ENCODE data around the gene SLC10A3.
A peak's percentile ranks its signal among the peaks of the same experiment; 100 is the strongest.

The SLC10A3 gene

GRCh38 chrX:154440623-154441357, 49.6 kb downstream of the SLC10A3 start:
- Mint-ChIP-seq H3K27ac (no peak overlapping the region), H3K27me3 (ENCODE audit: low read depth, poor library complexity) (peaks cover 2% of the 10 kb centered on the region), H3K9me3 (peaks cover 56% of the 10 kb centered on the region), H3K4me1 (peaks cover 18% of the 10 kb centered on the region), H3K36me3 (ENCODE audit: low read depth) (peaks cover 5% of the 10 kb centered on the region), H3K4me3 (no peak overlapping the region)
- DNase-seq, result no peak
- TF ChIP-seq CTCF (IDR thresholded peaks at IDR 0.05), result no peak

DNA sequence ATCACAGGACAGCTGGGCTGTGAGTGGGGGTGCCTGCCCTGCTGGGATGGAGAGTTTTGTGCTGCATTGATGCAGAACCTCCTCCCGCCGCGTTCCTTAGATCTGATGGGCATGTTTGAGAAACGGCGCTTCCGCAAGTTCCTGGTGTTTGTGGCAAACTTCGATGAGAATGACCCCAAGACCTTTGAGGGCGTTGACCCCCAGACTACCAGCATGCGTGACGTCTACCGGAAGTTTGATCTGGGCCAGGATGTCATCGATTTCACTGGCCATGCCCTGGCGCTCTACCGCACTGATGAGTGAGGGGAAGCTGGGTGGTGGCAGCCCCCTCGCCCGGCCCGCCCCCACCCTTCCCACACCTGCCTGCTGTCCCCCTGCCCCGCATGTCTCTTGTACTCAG, 50.6 kb downstream of the SLC10A3 start:
- no peak overlapping the region for H3K4me3 Mint-ChIP-seq
- H3K27me3 Mint-ChIP-seq (ENCODE audit: low read depth, poor library complexity), result peaks cover 2% of the 10 kb centered on the region
- H3K27ac Mint-ChIP-seq, result no peak overlapping the region
- peaks cover 9% of the 10 kb centered on the region for H3K36me3 Mint-ChIP-seq (ENCODE audit: low read depth)
- peaks cover 64% of the 10 kb centered on the region for H3K9me3 Mint-ChIP-seq
- DNase-seq, result no peak
- peaks cover 20% of the 10 kb centered on the region for H3K4me1 Mint-ChIP-seq
- TF ChIP-seq CTCF (IDR thresholded peaks at IDR 0.05), result no peak

GRCh38 chrX:154437971-154438893, 52.2 kb downstream of the SLC10A3 start:
- H3K4me1 Mint-ChIP-seq, result peaks cover 20% of the 10 kb centered on the region
- peaks cover 70% of the 10 kb centered on the region for H3K9me3 Mint-ChIP-seq

More at GRCh38 chrX:154437971-154438893, 52.2 kb downstream of the SLC10A3 start:
- H3K27me3 Mint-ChIP-seq (ENCODE audit: low read depth, poor library complexity), result peaks cover 2% of the 10 kb centered on the region
- no peak for DNase-seq
- no peak for TF ChIP-seq CTCF (IDR thresholded peaks at IDR 0.05)
- no peak overlapping the region for H3K27ac Mint-ChIP-seq
- peak overlapping the region; percentile 91 for H3K4me3 Mint-ChIP-seq
- peaks cover 17% of the 10 kb centered on the region for H3K36me3 Mint-ChIP-seq (ENCODE audit: low read depth)

All from nephron progenitor cell (in vitro differentiated cells).